ENCODE measurements around the gene CEND1.

DNA sequence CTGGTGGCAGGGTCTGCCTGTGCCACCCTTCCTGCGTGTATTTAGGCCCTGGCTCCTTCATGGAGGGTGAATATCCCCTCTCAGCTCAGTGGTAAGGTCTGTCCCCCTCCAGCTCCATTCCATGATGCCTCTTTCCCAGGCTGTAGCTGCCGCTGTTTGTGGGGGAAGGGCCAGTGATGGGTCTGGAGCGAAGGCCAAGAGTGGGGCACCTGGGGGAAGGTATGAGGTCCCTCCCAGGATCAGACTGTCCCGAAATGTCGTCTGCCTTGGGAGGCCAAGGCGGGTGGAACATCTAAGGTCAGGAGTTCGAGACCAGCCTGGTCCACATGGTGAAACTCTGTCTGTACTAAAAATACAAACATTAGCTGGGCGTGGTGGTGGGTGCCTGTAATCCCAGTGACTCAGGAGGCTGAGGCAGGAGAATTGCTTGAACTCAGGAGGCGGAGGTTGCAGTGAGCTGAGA is 44.0 kb upstream of the CEND1 start:
- TF ChIP-seq, protein P1, sequence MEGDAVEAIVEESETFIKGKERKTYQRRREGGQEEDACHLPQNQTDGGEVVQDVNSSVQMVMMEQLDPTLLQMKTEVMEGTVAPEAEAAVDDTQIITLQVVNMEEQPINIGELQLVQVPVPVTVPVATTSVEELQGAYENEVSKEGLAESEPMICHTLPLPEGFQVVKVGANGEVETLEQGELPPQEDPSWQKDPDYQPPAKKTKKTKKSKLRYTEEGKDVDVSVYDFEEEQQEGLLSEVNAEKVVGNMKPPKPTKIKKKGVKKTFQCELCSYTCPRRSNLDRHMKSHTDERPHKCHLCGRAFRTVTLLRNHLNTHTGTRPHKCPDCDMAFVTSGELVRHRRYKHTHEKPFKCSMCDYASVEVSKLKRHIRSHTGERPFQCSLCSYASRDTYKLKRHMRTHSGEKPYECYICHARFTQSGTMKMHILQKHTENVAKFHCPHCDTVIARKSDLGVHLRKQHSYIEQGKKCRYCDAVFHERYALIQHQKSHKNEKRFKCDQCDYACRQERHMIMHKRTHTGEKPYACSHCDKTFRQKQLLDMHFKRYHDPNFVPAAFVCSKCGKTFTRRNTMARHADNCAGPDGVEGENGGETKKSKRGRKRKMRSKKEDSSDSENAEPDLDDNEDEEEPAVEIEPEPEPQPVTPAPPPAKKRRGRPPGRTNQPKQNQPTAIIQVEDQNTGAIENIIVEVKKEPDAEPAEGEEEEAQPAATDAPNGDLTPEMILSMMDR (conservative IDR thresholded peaks at IDR 0.05; ENCODE audit: low read depth, low read length): no peak
- TF ChIP-seq RAD21 (IDR thresholded peaks at IDR 0.05; ENCODE audit: low read length) (no peak), MAZ (IDR thresholded peaks at IDR 0.05; ENCODE audit: borderline replicate concordance, low read depth, low read length) (no peak), POLR2A (IDR thresholded peaks at IDR 0.05; ENCODE audit: low read depth, low read length) (no peak), RCOR1 (IDR thresholded peaks at IDR 0.05; ENCODE audit: insufficient replicate concordance, low read length) (no peak), ELK1 (IDR thresholded peaks at IDR 0.05; ENCODE audit: borderline replicate concordance, low read depth, low read length) (no peak)

Data from IMR-90 (cell line).